HG02610 (cell line): ENCODE measurements around the gene ZNF428.
"Not testable (repeated sequence)": the region's sequence is repeated elsewhere in the genome, so short reads cannot be mapped to it uniquely, and the experiment has no call there.

ENCODE experiments used
- ATAC-seq: cut with Tn5 transposase; IDR thresholded peaks from one replicate; pipeline ENCODE4 v1.9.1; 2021; ENCODE audit warnings: mild to moderate bottlenecking, moderate library complexity; ENCODE audit not compliant: unreplicated experiment

ZNF428 gene

DNA sequence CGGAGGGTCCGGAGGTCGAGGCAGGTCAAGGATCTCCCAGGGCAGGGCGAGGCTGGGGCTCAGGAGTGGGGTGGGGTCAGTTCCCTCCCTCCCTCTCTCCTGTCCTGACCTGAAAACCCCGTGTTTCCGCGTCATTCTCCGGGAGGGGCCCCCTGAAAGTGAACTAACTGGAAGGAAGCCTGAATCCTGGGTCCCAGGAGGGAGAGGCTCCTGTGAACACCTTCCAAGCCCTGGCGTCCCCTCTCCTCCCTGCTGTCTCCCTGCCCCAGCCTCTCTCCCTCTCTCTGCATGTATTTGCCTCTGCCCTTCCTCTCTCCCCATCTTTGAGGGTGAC lies 21.0 kb upstream of the ZNF428 start:
- no peak for ATAC-seq

GRCh38 chr19:43639519-43640423 lies 20.3 kb upstream of the ZNF428 start, which contains the start of gene CADM4:
Gene CADM4 (minus strand): TSS chr19:43639850. CDS start chr19:43639790, 60 bp downstream.
- no peak for ATAC-seq

DNA sequence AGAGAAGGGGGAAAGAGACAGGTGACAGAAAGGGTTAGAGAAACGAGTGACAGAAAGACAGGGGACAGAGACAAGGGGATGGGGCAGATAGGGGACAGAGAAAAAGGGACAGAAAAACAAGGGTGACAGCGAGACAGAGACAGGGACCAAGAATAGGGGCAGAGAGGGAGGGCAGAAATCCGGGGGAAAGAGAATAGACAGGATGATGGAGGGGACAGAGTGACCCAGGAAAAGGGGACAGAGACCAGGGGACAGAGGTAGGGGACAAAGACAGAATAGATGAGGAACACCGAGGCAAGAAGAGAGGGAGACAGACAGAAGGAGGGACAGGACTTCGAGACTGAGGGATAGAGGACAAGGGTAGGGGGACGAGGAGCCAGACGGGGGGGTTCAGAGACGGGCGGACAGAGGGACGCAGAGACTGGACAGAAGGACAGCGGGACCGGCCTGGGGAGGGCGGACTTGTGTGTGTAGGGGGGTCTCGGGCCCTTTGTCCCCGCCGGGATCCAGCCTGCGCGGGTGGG lies 19.6 kb upstream of the ZNF428 start:
- no peak for ATAC-seq

- ATAC-seq = no peak
Observed at GRCh38 chr19:43638214-43638994, 19.0 kb upstream of the ZNF428 start.

DNA sequence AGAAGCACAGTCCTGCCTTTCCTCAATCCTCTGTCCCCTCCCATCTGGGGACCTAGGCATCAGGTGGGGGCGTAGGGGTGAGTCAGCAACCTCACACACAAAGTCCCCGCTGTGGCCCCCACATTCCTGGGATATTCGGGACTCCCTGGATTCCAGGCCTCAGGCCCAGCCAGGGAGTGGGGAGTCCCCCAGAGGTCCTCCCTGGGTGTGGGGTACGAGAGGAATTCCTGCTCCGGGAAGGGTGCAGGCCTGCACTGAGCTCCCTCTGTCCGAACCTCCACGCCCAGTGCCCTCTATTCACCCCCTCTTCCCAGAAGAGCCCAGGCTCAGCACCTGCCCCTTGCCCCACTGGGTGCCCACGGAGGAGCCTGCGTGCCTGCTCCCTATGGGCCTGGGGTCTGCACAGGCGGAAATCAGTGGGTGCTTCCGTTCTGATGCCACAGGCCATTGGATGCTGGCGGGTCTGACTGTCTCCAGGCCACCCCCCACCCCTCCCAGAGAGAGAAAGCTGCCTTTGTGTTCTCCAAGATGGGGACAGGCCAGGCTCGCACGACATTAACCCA lies 16.8 kb upstream of the ZNF428 start:
- no peak for ATAC-seq

GRCh38 chr19:43635561-43635940 lies 16.1 kb upstream of the ZNF428 start:
- ATAC-seq = not testable (repeated sequence)

- no peak for ATAC-seq
Observed at GRCh38 chr19:43634872-43635560, 15.6 kb upstream of the ZNF428 start.

DNA sequence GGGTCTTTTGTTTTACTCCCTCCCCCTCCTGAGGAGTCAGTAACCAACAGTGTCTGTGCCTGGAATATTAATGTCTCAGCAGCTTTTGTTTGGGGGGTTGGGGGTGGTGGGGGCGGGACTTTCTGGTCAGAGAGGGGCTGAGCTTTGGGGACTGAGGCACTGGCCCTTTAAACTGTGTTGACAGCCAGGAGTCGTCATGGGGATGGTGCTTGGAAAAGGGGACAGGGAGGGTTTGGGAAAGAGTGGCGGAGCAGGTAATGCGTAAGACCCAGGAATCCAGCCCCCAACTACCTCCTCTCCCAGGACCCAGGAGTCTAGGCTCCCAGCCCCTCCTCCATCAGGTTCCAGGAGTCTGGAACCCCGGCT lies 15.1 kb upstream of the ZNF428 start:
- ATAC-seq = no peak

GRCh38 chr19:43634068-43634467 lies 14.6 kb upstream of the ZNF428 start:
- no peak for ATAC-seq

DNA sequence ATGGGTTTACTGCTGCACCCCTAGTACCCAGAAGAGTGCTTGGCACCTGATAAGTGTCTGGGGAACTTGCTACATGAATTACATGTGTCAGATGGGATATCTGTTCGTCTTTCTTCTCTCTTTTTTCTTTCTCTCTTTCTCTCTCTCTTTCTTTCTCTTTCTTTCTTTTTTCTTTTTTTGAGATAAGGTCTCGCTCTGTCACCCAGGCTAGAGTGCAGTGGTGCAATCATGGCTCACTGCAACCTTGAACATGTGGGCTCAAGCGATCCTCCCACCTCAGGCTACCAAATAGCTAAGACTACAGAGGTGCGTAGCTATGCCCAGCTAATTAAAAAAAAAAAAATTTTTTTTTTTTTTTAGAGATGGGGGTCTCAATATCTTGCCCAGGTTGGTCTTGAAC lies 14.1 kb upstream of the ZNF428 start:
- no peak for ATAC-seq

DNA sequence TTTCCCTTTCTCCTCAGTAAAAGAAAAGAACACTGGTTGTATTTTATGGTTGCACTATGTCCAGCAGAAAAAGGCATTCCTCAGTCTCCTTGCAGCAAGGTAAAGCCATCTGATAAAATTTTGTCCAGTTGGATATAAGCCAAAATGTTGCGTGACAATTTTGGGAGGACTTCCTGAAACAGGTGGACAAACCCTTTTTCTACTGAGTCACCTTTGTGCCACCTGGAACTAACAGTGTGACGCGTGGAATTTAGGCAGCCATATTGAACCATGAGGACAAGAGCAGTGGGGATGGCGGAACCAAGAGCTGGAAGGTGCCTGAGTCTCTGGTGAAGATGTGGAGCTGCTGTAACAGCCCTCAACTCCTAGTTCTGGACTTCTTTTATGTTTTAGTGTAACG lies 12.1 kb upstream of the ZNF428 start:
- no peak for ATAC-seq

GRCh38 chr19:43628646-43629326 lies 9.4 kb upstream of the ZNF428 start:
- no peak for ATAC-seq

GRCh38 chr19:43626838-43627237 lies 7.4 kb upstream of the ZNF428 start:
- no peak for ATAC-seq

- ATAC-seq = no peak
Observed at GRCh38 chr19:43625918-43626579, 6.6 kb upstream of the ZNF428 start.

GRCh38 chr19:43624933-43625332 lies 5.5 kb upstream of the ZNF428 start:
- no peak for ATAC-seq

GRCh38 chr19:43623889-43624670 lies 4.7 kb upstream of the ZNF428 start:
- no peak for ATAC-seq

GRCh38 chr19:43622956-43623355 lies 3.5 kb upstream of the ZNF428 start:
- no peak for ATAC-seq

DNA sequence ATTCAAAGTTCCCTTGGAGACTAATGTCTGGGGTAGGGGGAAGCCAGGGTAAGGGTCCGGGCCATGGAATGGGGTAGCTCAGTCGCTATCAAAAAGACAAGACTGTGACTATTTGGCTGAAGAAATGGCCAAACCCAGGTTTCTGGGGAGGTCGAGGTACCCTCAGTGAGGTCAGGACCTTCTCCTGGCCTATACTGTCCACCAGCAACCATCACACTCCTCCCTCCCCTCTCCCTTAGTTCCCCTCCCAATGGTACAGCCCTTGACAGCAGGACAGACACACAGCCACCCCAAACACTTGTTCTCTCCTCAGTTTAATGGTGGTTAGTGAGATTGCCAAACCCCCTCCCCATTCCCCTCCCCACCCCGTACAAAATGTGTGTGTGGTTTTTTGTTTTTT lies 2.6 kb upstream of the ZNF428 start:
- no peak for ATAC-seq
